HepG2 (cell line): Measurements from ENCODE around the gene SWSAP1. TPM values are rescaled to one million over a fixed set of nuclear protein-coding genes. Genes with fewer than 3 reads are reported as not detected.
A peak's percentile ranks its signal among the peaks of the same experiment; 100 is the strongest.

Experiments used
- E2F2 ChIP-seq: sonication (generic); formaldehyde crosslinking; IDR thresholded peaks from 2 replicates; pipeline ENCODE4 v1.4.0; 2020; ENCODE audit warnings: missing genetic modification reagents, borderline replicate concordance
- KIAA2018 ChIP-seq: sonication (generic); formaldehyde crosslinking; IDR thresholded peaks from 2 replicates; pipeline ENCODE4 v1.5.0; 2020; ENCODE audit warnings: mild to moderate bottlenecking, missing genetic modification reagents, borderline replicate concordance
- KLF6 ChIP-seq: IDR thresholded peaks from 2 replicates; pipeline ENCODE4 v1.8.0; 2016; ENCODE audit warnings: missing biosample characterization, missing genetic modification reagents
- NCOA2 ChIP-seq: sonication (generic); formaldehyde crosslinking; IDR thresholded peaks from 2 replicates; pipeline ENCODE4 v1.8.0; 2022; ENCODE audit warnings: inconsistent platforms
- RFXAP ChIP-seq: sonication (generic); formaldehyde crosslinking; IDR thresholded peaks from 2 replicates; pipeline ENCODE4 v1.4.0; 2020; ENCODE audit warnings: missing genetic modification reagents, borderline replicate concordance
- SNAPC4 ChIP-seq: sonication (generic); formaldehyde crosslinking; IDR thresholded peaks from 2 replicates; pipeline ENCODE4 v1.4.0; 2020; ENCODE audit warnings: mild to moderate bottlenecking, missing genetic modification reagents
- SP5 ChIP-seq: IDR thresholded peaks from 2 replicates; pipeline ENCODE4 v1.6.1; 2016; ENCODE audit warnings: low read depth, borderline replicate concordance
- ZBTB46 ChIP-seq: sonication (generic); formaldehyde crosslinking; IDR thresholded peaks from 2 replicates; pipeline ENCODE4 v1.4.0; 2020; ENCODE audit warnings: mild to moderate bottlenecking, missing genetic modification reagents, borderline replicate concordance
- ZNF510 ChIP-seq: sonication (generic); formaldehyde crosslinking; IDR thresholded peaks from 2 replicates; pipeline ENCODE4 v1.4.0; 2020; ENCODE audit warnings: low read depth, mild to moderate bottlenecking, missing genetic modification reagents
- ZNF580 ChIP-seq: IDR thresholded peaks from 2 replicates; pipeline ENCODE4 v1.6.1; 2016; ENCODE audit warnings: low read depth, borderline replicate concordance
- ZNF605 ChIP-seq: sonication (generic); formaldehyde crosslinking; IDR thresholded peaks from 2 replicates; pipeline ENCODE4 v1.8.0; 2022; ENCODE audit warnings: mild to moderate bottlenecking, missing genetic modification reagents
- polyA plus RNA-seq, 8 experiments: library from polyadenylated mRNA; depleted of rRNA in 3 of 8; stranded (reverse) in 7 of 8; unstranded in 1 of 8; fragments of >200 nt; fragmentation: Illumina TruSeq in 4 of 8; extraction: Trizol in 4 of 8; gene quantifications; 2 replicates each; pipeline versions ENCODE4 v1.2.1 to v1.2.3, GENCODE V29; 2011 to 2016; ENCODE audit warnings: low read depth in 4 of 8, missing spikeins in 1 of 8, mixed read lengths in 1 of 8; ENCODE audit not compliant: insufficient read depth in 1 of 8
- total RNA-seq, 5 experiments: library from RNA; depleted of rRNA; stranded (reverse); fragments of >200 nt; fragmentation: Illumina TruSeq; extraction: Trizol; gene quantifications; 2 replicates each; pipeline ENCODE4 v1.2.3, GENCODE V29; 2016; ENCODE audit warnings: low read depth in 1 of 5

SWSAP1 gene
- total and polyA plus RNA-seq, 2 of the 13 experiments (the other 11 are each of a cell fraction or from before 2014, with no cell fraction given) = 2.7 to 3.3 TPM

GRCh38 chr19:11374433-11375142 is at the start of gene SWSAP1 (continued):
- TF ChIP-seq KIAA2018 (CRISPR knock-in tag) (no peak), E2F2 (CRISPR knock-in tag) (no peak), ZBTB46 (no peak; the same call in 1 of the 2 replicates), KLF6 (CRISPR knock-in tag) (peak; percentile 87), ZNF510 (CRISPR knock-in tag) (no peak), ZNF605 (CRISPR knock-in tag) (peak; percentile 79), SP5 (CRISPR knock-in tag) (peak; percentile 58; the same call in 1 of the 2 replicates), NCOA2 (CRISPR knock-in tag) (peak; percentile 22; the same call in 1 of the 2 replicates), RFXAP (no peak), ZNF580 (CRISPR knock-in tag) (peak; percentile 84; the same call in 1 of the 2 replicates), SNAPC4 (no peak)
